Measurements from ENCODE around the gene PCNA.

- TF ChIP-seq CTCF (IDR thresholded peaks at IDR 0.05), result no peak
- no peak for TF ChIP-seq POLR2A (IDR thresholded peaks at IDR 0.05)
- no peak for TF ChIP-seq POLR2AphosphoS5 (IDR thresholded peaks at IDR 0.05)
Observed at GRCh38 chr20:5118220-5119142, 1.3 kb downstream of the PCNA start.

Measured in stomach (tissue), 4 donors.